OCI-LY3 (cell line): ENCODE data around the gene SYT7.

Source experiments
- H2AFZ ChIP-seq: fragments of 200-600, 300-600 bp; shearing (Covaris generic); 2 replicates; pipeline ENCODE4 v1.6.0; 2014; ENCODE audit warnings: antibody characterized with exemption, low read depth, low read length
- H3K27ac ChIP-seq: fragments of 200-600, 300-600 bp; sonication (generic); 2 replicates; pipeline ENCODE4 v1.5.1; 2014; ENCODE audit warnings: mild to moderate bottlenecking, low read length, moderate library complexity, mixed read lengths
- H3K27me3 ChIP-seq: fragments of 200-600, 300-600 bp; sonication (generic); 2 replicates; pipeline ENCODE4 v1.6.1; 2014; ENCODE audit warnings: low read depth, low read length, mixed read lengths
- H3K36me3 ChIP-seq: fragments of 200-600, 300-600 bp; sonication (generic); replicated peaks from 2 replicates; pipeline ENCODE3; 2014; ENCODE audit warnings: low read depth, low read length, mixed read lengths
- H3K4me1 ChIP-seq: fragments of 300-600, 200-600 bp; sonication (generic); 2 replicates; pipeline ENCODE4 v1.6.1; 2014; ENCODE audit warnings: low read length, mixed read lengths
- H3K4me2 ChIP-seq: fragments of 200-600, 300-600 bp; sonication (generic); 2 replicates; pipeline ENCODE4 v1.6.1; 2014; ENCODE audit warnings: low read length, mixed read lengths
- H3K4me3 ChIP-seq: fragments of 300-600, 200-600 bp; sonication (generic); 2 replicates; pipeline ENCODE4 v1.5.1; 2014; ENCODE audit warnings: antibody characterized with exemption, mild to moderate bottlenecking, low read length, moderate library complexity
- H3K79me2 ChIP-seq: fragments of 300-600, 200-600 bp; shearing (Covaris generic); 2 replicates; pipeline ENCODE4 v1.6.1; 2014; ENCODE audit warnings: mild to moderate bottlenecking, low read length, mixed read lengths
- H3K9ac ChIP-seq: fragments of 300-600, 200-600 bp; shearing (Covaris generic); 2 replicates; pipeline ENCODE4 v1.6.0; 2014; ENCODE audit warnings: mild to moderate bottlenecking, low read length, moderate library complexity
- H3K9me3 ChIP-seq: fragments of 200-600, 300-600 bp; shearing (Covaris generic); 2 replicates; pipeline ENCODE4 v1.6.1; 2014; ENCODE audit warnings: low read length, mixed read lengths; ENCODE audit not compliant: insufficient read depth
- H4K20me1 ChIP-seq: fragments of 200-600, 300-600 bp; sonication (generic); 2 replicates; pipeline ENCODE4 v1.6.1; 2016; ENCODE audit warnings: low read length, mixed read lengths; ENCODE audit not compliant: insufficient read depth
- EZH2phosphoT487 ChIP-seq: fragments of 200-600 bp; shearing (Covaris generic); IDR thresholded peaks from 2 replicates; pipeline ENCODE4 v1.6.1; 2018; ENCODE audit warnings: antibody characterized with exemption, mixed run types, low read depth
- TF ChIP-seq, protein P1 (sequence below): fragments of 200-600, 300-600 bp; sonication (generic); IDR thresholded peaks from 2 replicates; pipeline ENCODE4 v1.5.1; 2014; ENCODE audit warnings: antibody characterized with exemption, low read length, low read depth

The SYT7 gene

DNA sequence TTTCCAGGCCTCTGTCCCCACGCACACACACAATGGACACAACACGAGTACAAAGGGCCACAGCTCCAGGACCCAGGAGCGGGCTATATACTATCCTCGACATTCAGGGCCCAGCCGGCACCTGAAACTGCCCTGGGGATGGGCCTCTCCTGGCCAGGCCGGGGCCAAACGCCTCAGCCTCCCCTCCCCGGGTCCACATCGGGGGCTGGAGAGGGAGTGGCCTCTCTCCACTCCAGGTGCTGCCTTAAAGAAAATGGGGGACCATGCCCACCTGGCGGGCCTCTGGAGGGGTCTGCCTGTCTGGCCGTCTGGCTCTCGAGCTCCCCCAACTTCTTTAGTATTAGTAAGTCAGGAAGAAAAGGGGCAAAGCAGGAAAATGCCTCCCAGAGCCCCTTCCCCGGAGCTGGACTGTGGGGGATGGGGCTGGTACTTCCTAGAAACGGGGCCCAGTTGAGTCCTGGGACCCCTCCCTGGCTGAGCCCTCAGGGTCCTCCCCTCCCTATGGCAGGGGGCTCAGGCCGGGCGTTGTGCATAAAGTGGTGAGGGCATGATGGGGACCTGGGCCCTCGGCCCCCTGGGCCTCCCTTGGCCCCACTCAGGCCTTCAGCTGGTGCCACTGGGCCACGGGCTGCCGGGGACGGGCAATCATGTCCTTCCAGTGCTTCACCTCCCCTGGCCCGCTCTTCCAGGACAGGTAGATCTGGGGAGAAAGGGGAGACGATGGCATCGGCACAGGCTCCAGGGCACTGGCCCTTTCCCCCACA is 62.7 kb downstream of the SYT7 start:
- Histone ChIP-seq H3K79me2 (no peaks in the 10 kb centered on the region), H3K27me3 (peaks cover 7% of the 10 kb centered on the region; the same call in 1 of the 2 replicates), H3K4me3 (no peak overlapping the region), H3K9ac (no peak overlapping the region), H3K9me3 (no peaks in the 10 kb centered on the region), H3K4me1 (no peaks in the 10 kb centered on the region), H4K20me1 (no peaks in the 10 kb centered on the region), H3K27ac (no peak overlapping the region), H3K4me2 (no peak overlapping the region), H3K36me3 (no peaks in the 10 kb centered on the region), H2AFZ (no peak overlapping the region)
- TF ChIP-seq EZH2phosphoT487, result no peak
- TF ChIP-seq, protein P1, sequence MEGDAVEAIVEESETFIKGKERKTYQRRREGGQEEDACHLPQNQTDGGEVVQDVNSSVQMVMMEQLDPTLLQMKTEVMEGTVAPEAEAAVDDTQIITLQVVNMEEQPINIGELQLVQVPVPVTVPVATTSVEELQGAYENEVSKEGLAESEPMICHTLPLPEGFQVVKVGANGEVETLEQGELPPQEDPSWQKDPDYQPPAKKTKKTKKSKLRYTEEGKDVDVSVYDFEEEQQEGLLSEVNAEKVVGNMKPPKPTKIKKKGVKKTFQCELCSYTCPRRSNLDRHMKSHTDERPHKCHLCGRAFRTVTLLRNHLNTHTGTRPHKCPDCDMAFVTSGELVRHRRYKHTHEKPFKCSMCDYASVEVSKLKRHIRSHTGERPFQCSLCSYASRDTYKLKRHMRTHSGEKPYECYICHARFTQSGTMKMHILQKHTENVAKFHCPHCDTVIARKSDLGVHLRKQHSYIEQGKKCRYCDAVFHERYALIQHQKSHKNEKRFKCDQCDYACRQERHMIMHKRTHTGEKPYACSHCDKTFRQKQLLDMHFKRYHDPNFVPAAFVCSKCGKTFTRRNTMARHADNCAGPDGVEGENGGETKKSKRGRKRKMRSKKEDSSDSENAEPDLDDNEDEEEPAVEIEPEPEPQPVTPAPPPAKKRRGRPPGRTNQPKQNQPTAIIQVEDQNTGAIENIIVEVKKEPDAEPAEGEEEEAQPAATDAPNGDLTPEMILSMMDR, result no peak

DNA sequence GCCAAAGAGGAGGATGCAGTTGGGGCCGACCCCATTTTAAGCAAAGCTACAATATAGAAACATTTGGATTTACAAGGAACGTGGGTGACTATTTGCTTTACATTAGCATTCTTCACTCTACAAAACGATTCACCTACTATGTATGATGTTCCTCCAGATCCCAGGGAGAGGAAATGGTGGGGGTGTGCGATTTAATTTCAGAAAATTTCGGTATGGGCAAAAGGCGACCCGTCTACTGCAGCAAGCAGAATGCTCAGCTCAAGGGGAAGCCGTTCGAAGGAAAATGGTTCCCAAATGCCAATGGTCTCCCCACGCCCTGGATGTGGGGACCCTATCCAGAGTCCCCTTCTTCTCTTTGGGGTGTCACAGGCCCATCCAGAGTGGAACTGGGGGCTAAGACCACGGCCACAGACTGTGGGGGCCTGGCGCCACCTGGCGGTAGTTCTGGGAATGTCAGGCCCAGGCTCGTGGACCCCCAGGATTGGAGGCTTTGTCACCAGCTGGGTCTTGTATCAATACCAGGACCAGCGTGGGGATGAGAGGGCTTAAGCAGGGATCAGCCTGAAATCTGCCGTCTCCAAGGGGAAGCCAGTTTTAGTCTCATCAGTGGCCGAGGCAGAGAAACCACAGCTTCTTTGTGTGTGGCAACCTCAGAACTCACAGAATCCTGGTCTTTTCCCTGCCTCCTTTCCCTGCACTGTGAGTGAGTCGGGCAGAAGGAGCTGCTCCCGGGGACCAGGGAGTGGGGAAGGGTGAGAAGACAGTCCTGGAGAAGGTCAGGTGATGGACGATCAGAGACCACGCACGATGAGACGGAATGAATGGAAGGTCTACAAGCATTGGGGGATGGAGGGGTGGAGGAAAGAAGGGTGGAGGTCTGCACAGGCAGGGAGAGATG is 64.0 kb downstream of the SYT7 start:
- peak overlapping the region; percentile 31; the same call in 1 of the 2 replicates for H3K9ac ChIP-seq
- H3K4me2 ChIP-seq, result peak overlapping the region; percentile 64
- no peaks in the 10 kb centered on the region for H3K27me3 ChIP-seq
- no peaks in the 10 kb centered on the region for H3K9me3 ChIP-seq
- H4K20me1 ChIP-seq, result no peaks in the 10 kb centered on the region
- H3K4me1 ChIP-seq, result no peaks in the 10 kb centered on the region
- H3K79me2 ChIP-seq, result no peaks in the 10 kb centered on the region
- H3K27ac ChIP-seq, result no peak overlapping the region
- H3K4me3 ChIP-seq, result peak overlapping the region; percentile 71
- no peaks in the 10 kb centered on the region for H3K36me3 ChIP-seq
- H2AFZ ChIP-seq, result peak overlapping the region; percentile 78
- TF ChIP-seq, protein P1, result peak; percentile 99
- no peak for TF ChIP-seq EZH2phosphoT487

GRCh38 chr11:61516191-61516590 is 64.7 kb downstream of the SYT7 start:
- H3K79me2 ChIP-seq, result no peaks in the 10 kb centered on the region
- peak overlapping the region; percentile 71 for H3K4me3 ChIP-seq
- no peaks in the 10 kb centered on the region for H3K36me3 ChIP-seq
- H2AFZ ChIP-seq, result peak overlapping the region; percentile 78
- no peaks in the 10 kb centered on the region for H4K20me1 ChIP-seq
- no peaks in the 10 kb centered on the region for H3K27me3 ChIP-seq
- no peak for TF ChIP-seq EZH2phosphoT487
- TF ChIP-seq, protein P1, result no peak
- no peak overlapping the region for H3K27ac ChIP-seq
- H3K4me2 ChIP-seq, result peak overlapping the region; percentile 64
- no peaks in the 10 kb centered on the region for H3K4me1 ChIP-seq
- H3K9me3 ChIP-seq, result no peaks in the 10 kb centered on the region
- peak overlapping the region; percentile 31; the same call in 1 of the 2 replicates for H3K9ac ChIP-seq

GRCh38 chr11:61515686-61516085 is 65.2 kb downstream of the SYT7 start:
- H3K79me2 ChIP-seq, result no peaks in the 10 kb centered on the region
- H3K4me1 ChIP-seq, result no peaks in the 10 kb centered on the region
- no peak overlapping the region for H2AFZ ChIP-seq
- H3K9me3 ChIP-seq, result no peaks in the 10 kb centered on the region
- H4K20me1 ChIP-seq, result no peaks in the 10 kb centered on the region
- H3K9ac ChIP-seq, result no peak overlapping the region
- H3K36me3 ChIP-seq, result no peaks in the 10 kb centered on the region
- no peak overlapping the region for H3K4me3 ChIP-seq
- TF ChIP-seq, protein P1, result no peak
- no peak for TF ChIP-seq EZH2phosphoT487
- H3K4me2 ChIP-seq, result no peak overlapping the region
- H3K27me3 ChIP-seq, result no peaks in the 10 kb centered on the region
- H3K27ac ChIP-seq, result no peak overlapping the region
